Stimulated activated CD4-positive, alpha-beta T cell treated with anti-CD3 and anti-CD28 coated beads, TNF-alpha, amount 100 ng/mL, for 48 hours (primary cell): ENCODE data around the gene NACC1.

ENCODE experiments used
- DNase-seq, 3 donors: peaks; one replicate each; pipeline ENCODE4 v3.0.0-alpha.2; 2020; ENCODE audit warnings: low read depth in 3 of 3

NACC1 gene

DNA sequence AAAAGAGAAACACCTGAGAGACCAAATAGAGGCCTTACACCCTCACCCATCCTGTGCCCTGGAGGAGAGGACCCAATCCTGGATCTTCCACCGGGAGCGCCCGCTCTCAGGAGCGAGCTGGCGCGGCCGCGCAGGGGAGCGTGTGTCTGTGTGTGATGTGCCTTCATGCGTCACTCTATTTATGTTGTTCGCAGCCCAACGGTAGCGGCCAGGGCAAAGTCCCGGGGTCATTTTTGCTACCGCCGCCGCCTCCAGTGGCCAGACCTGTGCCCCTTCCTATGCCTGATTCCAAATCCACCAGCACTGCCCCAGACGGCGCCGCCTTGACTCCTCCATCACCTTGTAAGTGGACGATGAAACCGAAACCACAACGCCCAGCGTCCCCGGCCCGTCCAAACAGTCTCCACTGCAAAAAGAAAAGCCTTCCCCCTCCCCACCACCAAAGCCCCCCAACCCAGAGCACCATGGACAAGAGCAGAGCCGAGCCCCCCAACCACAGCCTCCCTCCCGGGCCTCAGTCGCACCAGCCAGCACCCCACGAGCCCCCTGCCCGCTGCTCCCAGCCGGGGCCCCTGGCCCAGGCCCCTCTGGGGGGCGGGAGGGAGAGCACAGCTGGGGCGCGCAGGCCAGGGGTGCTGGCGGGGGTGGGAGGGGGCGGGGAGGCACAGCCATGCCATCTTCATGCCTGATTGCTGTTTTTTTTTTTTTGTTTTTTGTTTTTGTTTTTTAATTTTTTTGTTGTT, 30.1 kb upstream of the NACC1 start:
- DNase-seq = no peak

- DNase-seq = no peak
Measured at GRCh38 chr19:13089139-13089856, 28.8 kb upstream of the NACC1 start.

GRCh38 chr19:13089857-13090507, 28.1 kb upstream of the NACC1 start:
- DNase-seq = no peak

DNA sequence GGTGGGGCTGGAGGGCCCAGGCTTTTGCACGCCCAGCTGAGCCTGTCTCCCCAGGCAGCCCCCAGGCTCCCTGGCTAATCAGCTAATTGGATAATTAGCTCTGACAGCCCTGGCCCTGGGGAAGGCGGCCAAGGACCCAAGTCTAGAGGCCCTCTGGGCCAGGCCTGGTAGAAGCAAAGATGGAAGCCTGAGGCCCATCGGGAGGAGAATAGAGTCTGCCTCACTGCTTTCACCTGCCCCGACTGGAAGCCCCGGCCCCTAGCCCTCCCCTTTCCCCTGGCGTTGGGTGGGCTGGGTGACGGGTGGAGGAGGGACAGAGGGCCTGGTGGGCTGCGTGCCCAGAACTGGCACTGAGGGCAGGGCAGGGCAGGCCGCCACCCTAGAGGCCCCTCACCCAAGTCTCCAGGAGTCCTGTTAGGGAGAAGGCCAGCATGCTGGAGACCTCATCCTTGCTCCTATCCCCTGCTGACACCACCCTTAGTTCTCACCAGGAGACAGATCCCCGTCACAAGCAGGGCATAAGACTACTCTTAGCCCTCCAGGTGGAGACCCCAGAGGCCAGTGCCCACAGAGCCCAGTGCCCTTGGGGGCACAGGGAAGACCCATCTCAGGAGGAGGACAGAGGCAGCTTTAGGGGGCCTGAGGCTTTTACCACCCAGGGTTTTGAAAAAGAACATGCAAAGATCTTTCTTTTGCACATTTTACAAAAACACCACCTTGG, 27.4 kb upstream of the NACC1 start:
- DNase-seq = no peak

- no peak for DNase-seq
Measured at GRCh38 chr19:13091400-13092157, 26.5 kb upstream of the NACC1 start.

DNA sequence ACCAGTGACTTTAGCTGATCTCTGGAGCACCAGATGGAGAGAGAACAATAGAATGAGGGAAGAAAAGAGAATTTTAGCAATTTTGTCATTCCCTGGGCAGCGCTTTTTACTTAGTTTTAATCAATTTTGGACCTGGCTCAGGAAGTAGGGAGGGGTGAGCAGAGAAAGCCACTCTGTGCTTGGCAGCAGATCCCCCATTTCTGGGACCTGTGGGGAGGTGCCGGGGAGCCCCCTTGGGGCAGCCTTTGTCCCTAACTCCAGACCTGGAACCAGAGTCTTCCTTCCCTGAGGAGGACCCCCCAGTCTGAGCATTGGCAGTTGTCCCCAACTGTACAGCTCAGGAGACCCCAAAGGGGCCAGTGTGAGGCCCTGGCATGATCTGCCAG, 25.9 kb upstream of the NACC1 start:
- DNase-seq = no peak

GRCh38 chr19:13092606-13093235, 25.3 kb upstream of the NACC1 start:
- DNase-seq = no peak

GRCh38 chr19:13093407-13094105, 24.5 kb upstream of the NACC1 start:
- peak; percentile 68 to 71 (median 68) for DNase-seq

- DNase-seq = no peak
Measured at GRCh38 chr19:13094106-13094504, 24.0 kb upstream of the NACC1 start.

DNA sequence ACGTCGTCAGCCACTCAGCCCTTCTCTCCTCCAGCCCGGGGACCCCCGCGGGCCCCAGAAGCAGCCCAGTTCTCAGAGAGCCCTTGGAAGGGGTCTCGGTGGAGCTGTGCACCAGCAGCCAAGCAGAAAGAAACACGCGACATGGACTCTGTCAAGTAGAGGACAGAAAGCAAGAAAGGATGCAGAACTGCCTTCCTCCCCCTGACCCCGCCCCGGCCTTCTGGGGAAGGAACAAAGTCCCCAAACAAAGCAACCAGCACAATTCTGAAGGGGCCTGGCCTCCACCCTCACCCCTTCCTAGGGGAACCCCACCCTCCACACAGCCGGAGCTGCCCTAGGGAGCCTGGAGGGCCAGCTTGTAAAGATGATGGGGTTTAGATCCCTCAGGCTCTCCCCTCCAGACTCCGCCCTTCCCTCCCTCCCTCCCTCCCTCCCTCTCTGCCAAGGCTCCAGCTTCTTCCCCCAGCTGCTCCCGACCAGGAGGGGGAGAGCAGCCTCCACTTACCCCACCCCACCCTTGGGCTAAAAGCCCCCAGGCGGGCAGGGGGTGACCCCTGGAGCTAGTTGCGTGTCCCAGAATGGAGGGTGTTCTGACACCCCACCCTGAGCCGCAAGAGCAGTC, 23.2 kb upstream of the NACC1 start:
- DNase-seq = no peak

GRCh38 chr19:13095393-13095784, 22.7 kb upstream of the NACC1 start:
- DNase-seq = no peak

- no peak for DNase-seq
Measured at GRCh38 chr19:13095934-13096927, 21.8 kb upstream of the NACC1 start.

GRCh38 chr19:13097033-13097462, 21.0 kb upstream of the NACC1 start:
- DNase-seq = no peak

DNA sequence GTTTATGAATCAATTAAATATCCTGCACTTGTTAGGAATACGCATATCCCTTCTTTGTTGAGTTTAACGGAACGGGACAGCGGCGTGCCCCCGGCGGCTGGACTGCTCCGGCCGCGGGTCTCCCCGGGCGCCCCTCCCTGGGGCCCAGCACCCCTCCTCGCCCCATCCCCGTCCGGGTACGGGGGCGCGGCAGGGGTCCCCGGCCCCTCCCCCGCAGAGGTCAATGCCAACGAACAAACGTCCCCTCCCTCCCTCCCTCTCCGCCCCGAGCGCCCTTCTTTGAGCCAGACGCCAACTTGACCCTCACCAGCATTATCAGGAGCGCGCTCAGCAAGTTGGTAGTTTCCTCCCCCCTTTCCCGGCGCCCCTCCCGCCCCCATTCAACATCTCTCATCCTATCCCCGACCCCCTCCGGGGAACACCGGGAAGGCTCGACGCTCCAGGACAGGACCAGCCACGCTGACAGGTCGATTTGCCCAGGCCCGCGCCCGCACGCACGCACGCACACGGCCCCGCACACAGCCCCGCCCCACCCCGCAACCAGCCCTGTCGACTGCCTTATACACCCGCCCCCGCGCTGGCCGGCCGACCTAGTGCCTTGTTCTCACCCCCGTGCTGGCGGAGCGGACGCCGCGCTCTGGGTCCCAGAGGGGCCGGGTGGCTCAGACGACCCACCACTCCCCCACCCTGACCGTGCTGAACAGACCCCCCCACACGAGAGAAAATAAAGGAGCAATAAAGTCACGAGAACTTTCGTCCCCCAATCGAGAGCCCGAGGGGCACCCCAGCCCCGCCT, 20.4 kb upstream of the NACC1 start:
- DNase-seq = no peak

DNA sequence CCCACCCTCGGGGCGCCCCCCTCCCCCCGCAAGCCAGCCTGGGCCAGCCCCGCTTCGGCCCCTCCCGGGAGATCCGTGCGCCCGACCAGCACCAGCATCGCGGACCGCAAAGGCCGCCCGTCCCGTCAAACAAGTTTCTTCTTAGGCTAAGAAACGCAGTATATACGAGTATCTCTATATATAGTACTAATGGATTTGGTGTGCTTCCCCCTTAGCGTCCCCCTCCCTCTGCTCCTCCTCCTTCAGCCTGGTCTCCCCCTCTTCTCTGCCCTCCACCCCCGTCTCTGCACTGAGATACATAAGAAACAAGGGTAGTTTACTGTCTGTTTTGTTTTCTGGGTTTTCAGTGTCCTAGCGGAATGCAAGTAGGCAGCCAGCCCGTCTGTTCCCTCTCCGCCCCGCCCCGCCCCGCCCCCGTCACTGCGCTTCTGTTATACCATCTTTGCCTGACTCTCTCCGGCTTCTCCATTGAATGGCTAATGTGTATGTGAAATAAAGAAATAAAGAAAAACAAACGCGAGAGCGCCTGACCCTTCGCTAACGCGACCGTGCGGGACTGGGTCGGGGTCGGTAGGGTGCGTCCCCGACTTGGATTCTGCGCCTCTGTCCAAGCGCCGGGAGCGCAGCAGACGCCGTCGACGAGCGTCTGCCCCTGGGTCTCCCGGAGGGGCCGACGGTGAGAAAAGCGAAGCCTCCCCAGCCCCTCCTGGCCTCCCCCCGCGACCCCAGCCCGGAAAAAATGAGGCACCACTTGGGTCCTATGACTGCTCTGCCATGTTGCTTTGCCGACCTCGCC, 19.6 kb upstream of the NACC1 start:
- no peak for DNase-seq

DNA sequence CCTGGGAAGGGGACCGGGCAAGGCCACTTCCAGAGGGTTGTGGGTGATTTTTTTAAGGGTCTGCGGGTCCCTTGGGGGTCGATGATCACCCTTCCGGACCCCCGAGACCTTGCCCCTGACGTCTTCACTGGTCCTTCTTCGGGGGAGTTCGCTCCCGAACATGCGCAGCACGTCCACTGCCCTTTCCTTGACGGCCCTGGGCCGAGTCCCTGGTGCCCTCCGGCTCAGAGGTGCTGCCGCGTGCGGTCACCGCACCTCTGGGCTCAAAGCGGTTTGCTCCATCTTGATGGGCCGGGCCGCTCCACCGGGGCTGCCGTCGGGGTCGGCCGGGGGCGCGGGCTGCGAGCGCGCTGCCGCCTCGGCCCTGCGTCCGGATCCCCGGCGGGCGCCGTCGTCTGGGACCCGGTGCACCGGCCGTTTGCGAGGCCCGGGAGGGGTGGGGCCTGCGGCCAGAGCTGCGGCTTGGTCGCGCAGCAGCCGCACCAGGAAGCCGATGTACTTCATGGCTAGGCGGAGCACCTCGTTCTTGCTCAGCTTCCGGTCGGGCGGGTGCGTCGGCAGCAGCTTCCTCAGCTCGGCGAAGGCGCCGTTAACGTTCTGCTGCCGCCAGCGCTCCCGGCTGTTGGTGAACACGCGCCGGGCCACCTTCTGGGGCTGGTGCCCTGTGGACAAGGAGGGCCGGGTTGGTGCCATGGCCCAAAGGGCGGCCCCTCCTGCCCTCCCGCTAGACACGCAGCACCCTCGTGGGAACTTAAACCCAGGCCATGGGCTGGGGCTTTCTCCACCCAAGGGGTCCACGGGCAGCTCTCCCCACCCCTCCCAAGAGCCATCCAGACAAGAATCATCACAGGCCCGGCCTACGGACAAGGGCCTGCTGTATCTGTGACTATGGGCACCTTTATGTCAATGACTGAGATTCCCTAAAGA, 18.7 kb upstream of the NACC1 start:
- DNase-seq = peak; percentile 56 to 71 (median 64)
